Stimulated activated CD8-positive, alpha-beta memory T cell treated with anti-CD3 and anti-CD28 coated beads, Interleukin-15, amount 100 ng/mL, for 4 hours (primary cell): Measurements from ENCODE around the gene MAP4K3.
"Not testable (repeated sequence)": the region's sequence is repeated elsewhere in the genome, so short reads cannot be mapped to it uniquely, and the experiment has no call there.

Experiments used
- DNase-seq, 2 donors: peaks; one replicate each; pipeline ENCODE4 v3.0.0-alpha.2; 2020; ENCODE audit warnings: low read depth in 2 of 2

MAP4K3 gene

DNA sequence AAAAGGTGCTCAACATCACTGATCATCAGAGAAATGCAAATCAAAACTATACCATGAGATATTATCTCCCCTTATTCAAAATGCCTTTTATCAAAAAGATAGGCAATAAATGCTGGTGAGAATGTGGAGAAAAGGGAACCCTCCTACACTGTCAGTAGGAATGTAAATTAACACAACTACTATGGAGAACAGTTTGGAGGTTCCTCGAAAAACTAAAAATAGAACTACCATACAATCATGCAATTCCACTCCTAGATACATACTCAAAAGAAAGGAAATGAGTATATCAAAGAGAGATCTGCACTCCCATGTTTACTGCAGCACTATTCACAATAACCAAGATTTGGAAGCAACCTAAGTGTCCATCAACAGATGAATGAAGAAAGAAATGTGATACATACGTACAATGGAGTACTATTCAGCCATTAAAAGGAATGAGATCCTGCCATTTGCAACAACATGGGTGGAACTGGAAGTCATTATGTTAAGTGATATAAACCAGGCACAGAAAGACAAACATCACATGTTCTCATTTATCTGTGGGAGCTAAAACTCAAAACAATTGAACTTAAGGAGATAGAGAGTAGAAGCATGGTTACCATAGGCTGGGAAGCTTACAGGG, 63.8 kb downstream of the MAP4K3 start:
- DNase-seq: no peak

DNA sequence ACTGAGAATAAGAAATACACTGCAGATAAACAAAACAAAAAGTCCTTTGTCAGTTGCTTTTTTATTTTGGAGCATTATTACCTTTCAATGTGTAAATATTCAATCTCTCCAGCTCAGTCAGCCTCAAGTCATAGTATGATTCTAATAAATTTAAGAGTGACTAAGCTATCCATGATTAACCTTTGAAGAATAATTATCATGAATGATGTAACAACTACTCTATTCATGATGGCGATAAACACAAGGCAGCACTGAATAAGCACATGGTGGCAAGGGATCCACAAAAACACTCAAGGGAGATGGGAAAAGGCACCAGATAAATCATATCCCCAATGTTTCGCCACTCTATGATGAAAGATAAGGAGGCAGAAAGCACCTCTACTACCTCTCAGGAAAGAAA, 67.0 kb downstream of the MAP4K3 start:
- DNase-seq: no peak

DNA sequence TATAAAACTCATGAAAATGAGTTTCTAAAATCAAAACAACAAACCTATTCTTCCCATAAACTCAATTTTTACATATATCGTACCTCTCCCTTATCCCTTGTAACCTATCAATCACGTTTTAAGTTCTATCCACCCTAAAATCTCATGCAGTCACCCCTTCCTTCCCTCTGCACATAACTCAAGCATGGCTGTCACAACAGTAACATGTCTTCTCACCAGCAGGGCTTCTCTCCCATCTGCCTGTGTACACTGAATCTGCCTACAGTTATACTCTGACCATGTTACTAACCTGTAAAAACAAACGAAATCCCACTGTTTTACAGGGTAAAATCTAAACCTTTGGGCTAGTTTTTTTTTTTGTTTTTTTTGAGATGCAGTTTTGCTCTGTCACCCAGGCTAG, 68.2 kb downstream of the MAP4K3 start:
- no peak for DNase-seq

DNA sequence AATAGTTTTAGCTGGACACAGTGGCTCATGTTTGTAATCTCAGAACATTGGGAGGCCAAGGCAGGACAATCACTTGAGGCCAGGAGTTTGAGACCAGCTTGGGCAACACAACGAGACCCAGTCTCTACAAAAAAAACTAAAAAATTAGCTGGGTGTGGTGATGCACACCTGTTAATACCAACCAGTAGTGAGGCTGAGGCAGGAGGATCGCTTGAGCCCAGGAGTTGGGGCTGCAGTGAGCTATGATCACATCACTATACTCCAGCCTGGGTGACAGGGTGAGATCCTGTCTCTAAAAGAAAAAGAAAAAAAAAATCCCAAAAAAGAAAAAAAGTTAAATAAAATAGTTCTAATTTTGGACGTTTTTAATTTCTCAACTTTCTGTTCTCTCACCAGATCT, 68.7 kb downstream of the MAP4K3 start:
- no peak for DNase-seq

DNA sequence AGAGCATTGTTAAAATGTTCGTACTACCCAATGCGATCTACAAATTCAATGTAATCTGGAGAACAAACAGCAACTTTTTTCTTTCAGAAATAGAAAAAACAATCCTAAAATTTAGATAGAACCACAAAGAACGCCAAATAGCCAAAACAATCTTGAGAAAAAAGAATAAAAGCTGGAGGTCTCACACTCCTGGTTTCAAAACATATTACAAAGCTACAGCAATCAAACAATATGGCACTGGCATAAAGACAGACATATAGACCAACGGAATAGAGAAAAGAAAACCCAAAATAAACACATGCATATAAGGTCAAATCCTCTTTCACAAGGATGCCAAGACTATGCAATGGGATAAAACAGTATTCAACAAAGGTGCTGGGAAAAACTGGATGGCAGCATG, 74.5 kb downstream of the MAP4K3 start:
- no peak for DNase-seq

DNA sequence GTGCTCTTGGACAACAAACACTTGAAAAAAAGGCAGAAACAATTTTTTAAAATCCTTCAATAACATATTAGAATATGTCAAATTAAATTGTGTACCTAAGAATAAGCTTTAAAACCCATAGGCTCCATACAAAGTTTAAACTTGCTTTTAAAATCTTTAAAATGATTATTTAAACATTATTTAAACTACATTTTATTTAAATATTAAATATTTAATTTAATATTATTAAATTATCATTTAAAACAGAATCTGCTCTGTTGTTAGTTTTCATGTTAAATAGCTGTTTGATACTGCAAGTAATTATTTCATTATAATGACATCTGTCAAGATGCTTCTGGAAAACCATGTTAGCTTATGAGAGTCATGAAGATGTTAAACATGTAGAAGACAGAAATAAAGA, 75.6 kb downstream of the MAP4K3 start:
- no peak for DNase-seq

DNA sequence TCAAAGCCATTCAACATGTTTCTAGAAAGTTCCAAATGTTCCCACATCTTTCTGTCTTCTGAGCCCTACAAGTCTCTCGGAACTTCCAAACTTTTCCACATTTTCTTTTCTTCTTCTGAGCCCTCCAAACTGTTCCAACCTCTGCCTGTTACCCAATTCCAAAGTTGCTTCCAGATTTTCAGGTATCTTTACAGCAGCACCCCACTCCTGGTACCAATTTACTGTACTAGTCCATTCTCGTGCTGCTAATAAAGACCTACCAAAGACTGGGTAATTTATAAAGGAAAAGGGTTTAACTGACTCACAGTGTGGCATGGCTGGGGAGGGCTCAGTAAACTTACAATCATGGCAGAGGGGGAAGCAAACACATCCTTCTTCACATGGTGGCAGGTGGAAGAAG, 76.7 kb downstream of the MAP4K3 start:
- DNase-seq: not testable (repeated sequence)

DNA sequence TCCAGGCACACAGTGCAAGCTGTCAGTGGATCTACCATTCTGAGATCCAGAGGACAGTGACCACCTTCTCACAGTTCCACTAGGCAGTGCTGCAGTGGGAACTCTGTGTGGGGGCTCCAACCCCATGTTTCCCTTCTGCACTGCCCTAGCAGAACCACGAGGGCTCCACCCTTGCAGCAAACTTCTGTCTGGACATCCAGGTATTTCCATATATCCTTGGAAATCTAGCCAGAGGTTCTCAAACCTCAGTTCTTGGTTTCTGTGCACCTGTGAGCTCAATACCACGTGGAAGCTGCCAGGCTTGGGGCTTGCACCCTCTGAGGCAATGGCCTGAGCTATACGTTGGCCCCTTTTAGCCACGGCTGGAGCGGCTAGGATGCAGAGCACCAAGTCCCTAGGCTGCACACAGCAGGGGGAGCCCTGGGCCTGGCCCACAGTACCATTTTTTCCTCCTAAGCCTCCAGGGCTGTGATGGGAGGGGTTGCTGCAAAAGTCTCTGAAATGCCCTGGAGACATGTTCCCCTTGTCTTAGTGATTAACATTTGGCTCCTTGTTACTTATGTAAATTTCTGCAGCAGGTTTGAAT, 77.5 kb downstream of the MAP4K3 start:
- DNase-seq: no peak

DNA sequence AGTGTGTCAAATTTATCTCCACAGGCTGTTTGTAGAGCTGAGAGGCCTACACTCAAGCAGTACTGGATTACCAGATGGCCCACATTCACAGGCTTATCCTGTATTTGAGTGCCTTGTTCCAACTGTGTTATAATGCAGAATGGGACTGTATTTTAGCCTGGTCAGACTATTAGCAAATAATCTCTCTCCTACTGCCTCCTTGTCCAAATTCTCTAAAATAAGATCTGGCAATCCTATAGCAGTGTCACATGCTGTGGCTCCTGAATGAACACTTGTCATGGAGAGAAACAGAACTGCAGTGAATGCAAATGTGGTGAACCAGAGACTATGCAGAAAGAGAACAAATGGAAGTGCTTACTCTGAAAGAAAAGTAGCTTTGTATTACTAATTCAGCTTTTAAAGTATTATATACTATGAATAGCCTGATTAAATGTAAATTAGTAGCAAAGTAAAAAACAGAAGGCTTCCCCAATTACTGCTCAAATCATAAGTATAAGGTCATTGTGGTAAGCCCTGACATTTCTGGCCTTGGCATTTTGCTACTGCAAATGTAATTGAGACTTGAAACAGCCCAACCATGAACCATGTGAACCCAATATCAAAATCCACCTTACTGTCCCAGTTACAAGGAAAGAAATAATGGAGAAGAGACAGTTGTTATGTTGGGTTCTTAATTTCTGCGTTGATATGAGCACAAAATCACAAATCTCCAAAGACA, 80.0 kb downstream of the MAP4K3 start:
- DNase-seq: no peak

DNA sequence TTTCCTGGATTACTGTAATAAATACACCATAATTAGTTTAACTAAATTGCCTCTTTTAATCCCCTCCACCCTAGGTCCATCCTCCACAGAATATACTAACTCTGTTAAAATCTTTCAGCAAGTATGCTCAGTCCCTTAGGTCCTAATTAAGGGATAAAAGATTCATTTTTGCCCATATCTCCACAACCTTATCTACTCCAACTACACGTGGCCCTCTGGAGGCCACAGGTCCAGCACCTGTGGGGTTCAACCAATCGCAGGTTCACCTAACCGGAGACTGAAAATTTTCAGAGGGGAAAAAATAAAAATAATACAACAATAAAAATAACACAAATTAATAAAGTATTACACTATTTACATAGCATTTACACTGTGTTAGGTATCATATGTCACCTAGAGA, 86.4 kb downstream of the MAP4K3 start:
- no peak for DNase-seq

DNA sequence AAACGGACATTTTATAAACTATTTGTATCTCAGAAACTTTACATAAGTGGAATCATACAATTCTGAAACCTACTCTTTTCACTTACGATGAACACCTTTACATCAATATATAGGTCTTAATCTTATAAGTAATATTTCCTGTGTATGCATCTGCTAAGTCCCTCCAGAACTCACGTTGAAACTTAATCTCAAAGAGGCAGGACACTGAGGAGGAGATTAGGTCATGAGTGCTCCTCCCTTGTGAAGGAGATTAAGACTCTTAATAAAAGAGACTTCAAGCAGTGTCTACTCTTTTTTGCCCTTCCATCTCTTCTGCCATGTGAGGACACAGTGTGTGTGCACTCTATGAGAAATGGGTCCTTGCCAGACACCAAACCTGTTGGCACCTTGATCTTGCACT, 98.6 kb downstream of the MAP4K3 start:
- DNase-seq: no peak

DNA sequence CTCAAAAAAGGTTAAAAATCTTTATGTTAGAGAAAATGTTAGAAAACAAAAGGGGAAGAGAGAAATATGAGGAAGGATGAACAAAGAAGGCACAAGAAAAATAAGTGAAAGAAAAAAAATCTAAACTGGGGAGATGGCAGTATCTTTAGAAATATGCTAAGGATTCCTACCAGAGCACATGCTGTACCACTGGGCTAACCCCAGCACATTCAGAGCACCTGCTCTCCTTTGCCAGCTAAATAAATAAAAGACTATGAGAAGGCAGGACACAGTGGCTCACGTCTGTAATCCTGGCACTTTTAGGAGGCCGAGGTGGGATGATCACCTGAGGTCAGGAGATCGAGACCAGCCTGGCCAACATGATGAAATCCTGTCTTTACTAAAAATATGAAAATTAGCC, 101.2 kb downstream of the MAP4K3 start:
- DNase-seq: no peak

DNA sequence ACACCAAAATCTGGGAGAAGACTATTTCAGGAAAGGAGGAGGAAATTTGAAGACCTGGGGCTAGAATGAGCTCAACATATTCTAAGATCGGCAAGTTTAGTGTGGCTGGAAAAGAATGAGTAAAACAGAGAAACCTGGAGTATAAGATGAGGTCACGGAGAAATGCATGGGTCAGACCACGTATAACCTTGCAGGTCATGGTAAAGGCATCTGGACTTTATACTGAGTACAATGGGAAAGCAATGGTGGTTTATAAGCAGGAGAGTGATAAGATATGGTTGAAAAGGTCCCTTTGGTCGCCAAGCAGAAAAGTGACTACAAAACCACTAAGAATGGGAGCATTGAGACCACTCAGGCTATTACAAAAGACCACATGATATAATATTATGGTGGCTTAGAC, 102.1 kb downstream of the MAP4K3 start:
- DNase-seq: no peak

DNA sequence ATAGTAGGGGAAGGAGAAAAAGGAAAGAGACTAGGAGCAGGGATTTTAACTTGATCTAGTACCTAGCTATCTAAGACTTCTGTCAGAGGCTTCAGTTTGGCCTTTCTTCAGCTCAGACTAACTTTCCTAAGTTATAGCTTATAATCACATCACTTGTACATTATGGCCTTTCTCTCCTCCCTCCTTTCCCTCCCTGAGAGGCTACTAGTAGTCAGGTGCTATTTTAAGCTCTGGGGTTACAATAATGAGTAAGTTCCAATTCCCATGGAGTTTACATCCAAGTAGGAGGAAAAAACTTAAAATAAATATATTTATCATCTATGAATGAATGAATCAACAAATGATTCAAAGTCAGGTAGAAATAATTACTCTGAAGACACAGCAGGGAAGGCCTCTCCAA, 102.6 kb downstream of the MAP4K3 start:
- DNase-seq: no peak

DNA sequence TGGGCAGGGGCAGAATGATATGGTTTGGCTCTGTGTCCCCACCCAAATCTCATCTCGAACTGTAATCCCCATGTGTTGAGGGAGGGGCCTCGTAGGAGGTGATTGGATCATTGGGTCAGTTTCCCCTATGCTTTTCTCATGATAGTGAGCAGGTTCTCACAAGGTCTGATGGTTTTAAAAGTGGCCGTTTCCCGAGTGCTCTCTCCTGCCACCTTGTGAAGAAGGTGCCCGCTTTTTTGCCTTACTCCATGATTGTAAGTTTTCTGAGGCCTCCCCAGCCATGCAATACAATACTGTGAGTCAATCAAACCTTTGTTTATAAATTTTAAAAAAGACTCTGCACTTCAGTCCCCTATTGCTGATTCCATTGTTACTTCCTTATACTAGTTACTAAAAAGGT, 110.4 kb downstream of the MAP4K3 start:
- DNase-seq: no peak

DNA sequence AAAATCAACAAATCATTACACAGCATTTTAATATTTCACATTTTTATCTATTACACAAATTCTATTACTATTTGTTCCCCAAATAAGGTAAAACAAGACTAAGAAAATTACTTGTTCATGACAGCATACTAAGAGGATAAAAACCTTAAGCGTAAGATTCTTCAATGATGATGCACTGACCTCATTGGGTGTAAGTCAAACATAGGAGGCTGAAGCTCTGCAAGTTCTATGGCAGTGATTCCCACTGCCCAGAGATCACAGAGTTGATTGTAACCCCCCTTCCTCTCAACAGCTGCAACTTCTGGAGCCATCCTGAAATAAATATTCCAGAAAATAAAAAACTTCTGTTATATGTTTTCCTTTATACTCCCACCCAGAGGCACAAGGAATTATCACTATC, 111.1 kb downstream of the MAP4K3 start:
- no peak for DNase-seq

DNA sequence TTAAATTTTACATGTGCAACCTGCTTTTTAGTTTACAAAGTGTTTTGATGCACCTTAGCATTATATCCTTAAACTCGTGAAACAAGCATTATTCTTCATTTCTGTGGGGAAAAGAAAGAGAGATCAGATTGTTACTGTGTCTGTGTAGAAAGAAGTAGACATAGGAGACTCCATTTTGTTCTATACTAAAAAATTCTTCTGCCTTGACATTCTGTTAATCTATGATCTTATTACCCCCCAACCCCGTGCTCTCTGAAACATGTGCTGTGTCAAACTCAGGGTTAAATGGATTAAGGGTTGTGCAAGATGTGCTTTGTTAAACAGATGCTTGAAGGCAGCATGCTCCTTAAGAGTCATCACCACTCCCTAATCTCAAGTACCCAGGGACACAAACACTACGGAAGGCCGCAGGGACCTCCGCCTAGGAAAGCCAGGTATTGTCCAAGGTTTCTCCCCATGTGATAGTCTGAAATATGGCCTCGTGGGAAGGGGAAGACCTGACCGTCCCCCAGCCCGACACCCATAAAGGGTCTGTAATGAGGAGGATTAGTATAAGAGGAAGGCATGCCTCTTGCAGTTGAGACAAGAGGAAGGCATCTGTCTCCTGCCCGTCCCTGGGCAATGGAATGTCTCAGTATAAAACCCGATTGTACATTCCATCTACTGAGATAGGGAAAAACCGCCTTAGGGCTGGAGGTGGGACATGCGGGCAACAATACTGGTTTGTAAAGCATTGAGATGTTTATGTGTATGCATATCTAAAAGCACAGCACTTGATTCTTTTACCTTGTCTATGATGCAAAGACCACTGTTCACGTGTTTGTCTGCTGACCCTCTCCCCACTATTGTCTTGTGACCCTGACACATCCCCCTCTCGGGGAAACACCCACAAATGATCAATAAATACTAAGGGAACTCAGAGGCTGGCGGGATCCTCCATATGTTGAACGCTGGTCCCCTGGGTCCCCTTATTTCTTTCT, 115.7 kb downstream of the MAP4K3 start:
- not testable (repeated sequence) for DNase-seq

DNA sequence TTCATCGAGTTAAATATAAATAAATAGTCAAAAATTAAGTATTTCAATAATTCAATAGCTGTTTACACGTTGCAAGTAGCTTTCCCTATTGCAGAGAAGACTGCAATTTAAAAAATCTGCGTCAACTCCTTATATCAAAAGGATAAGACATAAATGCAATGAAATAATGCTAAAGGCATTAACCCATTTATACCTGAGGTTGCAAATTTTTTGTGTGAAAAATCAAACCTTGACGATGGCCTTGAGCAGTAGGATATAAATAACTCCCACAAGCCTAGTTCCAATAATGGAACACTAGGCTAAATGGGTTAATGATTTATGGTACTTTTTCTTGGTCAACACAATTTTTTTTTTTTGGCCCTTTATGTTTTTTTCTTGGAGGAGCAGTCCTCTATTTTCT, 116.9 kb downstream of the MAP4K3 start:
- no peak for DNase-seq

DNA sequence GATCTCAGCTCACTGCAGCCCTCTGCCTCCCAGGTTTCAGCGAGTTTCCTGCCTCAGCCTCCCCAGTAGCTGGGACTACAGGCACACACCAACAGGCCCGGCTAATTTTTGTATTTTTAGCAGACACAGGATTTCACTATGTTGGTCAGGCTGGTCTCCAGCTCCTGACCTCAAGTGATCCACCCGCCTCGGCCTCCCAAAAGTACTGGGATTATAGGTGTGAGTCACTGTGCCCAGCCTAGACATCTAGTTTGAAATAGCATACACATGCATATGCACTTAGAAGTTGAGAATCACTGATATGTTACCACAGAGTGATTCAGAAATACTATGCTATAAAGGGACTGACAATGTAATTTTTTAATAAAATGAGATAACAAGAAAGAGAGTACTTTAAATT, 123.5 kb downstream of the MAP4K3 start:
- DNase-seq: no peak

DNA sequence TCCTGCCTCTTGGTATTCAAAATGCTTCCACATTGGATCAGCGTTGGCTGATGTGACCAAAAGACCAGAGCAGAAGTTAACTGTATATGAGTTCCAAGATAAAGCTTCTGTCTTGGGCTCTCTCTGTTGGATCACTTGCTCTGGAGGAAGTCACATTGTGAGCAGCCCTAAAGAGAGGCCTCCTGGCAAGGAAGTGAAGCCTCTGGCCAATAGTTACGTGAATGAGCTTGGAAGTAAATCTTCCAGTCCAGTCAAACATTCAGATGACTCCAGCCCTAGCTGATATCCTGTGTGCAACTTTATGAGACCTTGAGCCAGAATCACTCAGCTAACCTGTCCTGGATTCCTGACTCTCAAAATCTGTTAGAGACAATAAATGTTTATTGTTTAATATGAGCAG, 125.6 kb downstream of the MAP4K3 start:
- DNase-seq: no peak

DNA sequence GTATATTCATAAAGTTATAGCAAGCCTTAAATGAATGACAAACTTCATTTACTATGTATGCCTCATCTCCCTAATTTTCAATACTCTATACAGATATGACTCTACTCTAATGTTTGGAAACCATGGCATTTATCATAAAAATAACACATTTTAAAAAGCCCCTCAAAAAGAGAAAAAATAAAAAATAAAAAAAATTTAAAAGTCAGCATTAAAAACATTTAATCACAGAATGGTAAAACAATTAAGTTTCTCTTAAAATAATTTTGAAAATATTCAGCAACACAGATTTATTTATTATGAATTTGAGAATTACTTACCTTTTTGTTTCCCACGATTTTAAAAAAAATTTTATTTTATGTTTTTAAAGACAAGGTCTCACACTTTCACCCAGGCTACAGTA, 128.3 kb downstream of the MAP4K3 start:
- no peak for DNase-seq

DNA sequence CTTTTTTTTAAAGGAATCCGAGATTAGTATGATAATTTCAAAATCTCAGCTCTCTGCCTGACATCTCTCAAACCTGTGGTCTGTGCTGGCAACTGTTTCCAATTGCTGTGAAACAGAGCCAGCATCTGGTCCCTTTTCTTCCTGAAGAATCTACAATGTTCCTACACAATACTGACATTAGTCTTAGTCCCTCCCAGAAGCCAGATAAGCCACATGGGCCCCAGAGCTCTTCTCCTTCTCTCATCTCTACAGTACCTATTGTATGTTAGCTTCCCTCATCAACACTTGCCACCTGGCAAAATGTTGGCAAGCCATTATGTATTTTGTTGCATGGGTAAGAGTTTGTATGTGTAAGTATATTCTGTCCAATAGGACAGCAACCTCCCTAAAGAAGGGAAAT, 130.5 kb downstream of the MAP4K3 start:
- no peak for DNase-seq
